Measurements from ENCODE around the gene RARG.

- TF ChIP-seq POLR2AphosphoS5 (IDR thresholded peaks at IDR 0.05; ENCODE audit: low read depth, low read length) (no peak), TAF1 (IDR thresholded peaks at IDR 0.05; ENCODE audit: borderline replicate concordance, insufficient read depth, low read length) (no peak), REST (IDR thresholded peaks at IDR 0.05; ENCODE audit: insufficient read depth in 1 of 2, low read depth in 2 of 2, low read length in 2 of 2) (no peak), FOXP2 (optimal IDR thresholded peaks at IDR 0.05; ENCODE audit: borderline replicate concordance, extremely low read depth, extremely low read length, insufficient read depth) (no peak)
These were observed 50.1 kb downstream of the RARG start for GRCh38 chr12:53181935-53182334.

All from PFSK-1 (cell line).